ENCODE data around the gene ATAD5.

- TF ChIP-seq CTCF (IDR thresholded peaks at IDR 0.05; ENCODE audit: low read depth, low read length) (no peak), EZH2phosphoT487 (IDR thresholded peaks at IDR 0.05; ENCODE audit: low read depth) (no peak)
These were observed 9.7 kb upstream of the ATAD5 start for GRCh38 chr17:30821871-30822723.

All from OCI-LY3 (cell line).